ENCODE data around the gene B3GNT7. TPM values are rescaled to one million over a fixed set of nuclear protein-coding genes. Genes with fewer than 3 reads are reported as not detected.
"Not testable (repeated sequence)": the region's sequence is repeated elsewhere in the genome, so short reads cannot be mapped to it uniquely, and the experiment has no call there.

The B3GNT7 gene
- total RNA-seq, 2 experiments from 2014 or later: not detected

- DNase-seq; H3K9me3 Mint-ChIP-seq; H3K4me3 Mint-ChIP-seq; H3K36me3 Mint-ChIP-seq (ENCODE audit: low read depth); H3K27me3 Mint-ChIP-seq; POLR2A ChIA-PET; H3K27ac Mint-ChIP-seq: not testable (repeated sequence)
- CTCF ChIA-PET: interaction anchor here (1.1 kb wide), 2 partner anchors 30 to 35 kb away, joined by 3 read pairs; no protein-coding TSS in a partner anchor
- peaks cover 18% of the 10 kb centered on the region for H3K4me1 Mint-ChIP-seq
These were observed 8.1 kb downstream of the B3GNT7 start for GRCh38 chr2:231403421-231404182.

DNA sequence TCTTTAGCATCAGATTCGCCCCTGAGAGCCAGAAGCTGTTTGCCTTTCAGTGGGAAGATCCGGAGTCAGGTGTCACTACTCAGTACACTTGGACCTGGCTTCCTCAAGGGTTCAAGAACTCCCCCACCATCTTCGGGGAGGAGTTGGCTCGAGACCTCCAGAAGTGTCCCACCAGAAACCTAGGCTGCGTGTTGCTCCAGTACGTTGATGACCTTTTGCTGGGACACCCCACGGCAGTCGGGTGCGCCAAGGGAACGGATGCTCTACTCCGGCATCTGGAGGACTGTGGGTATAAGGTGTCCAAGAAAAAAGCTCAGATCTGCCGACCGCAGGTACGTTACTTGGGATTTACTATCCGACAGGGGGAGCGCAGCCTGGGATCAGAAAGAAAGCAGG, 8.7 kb downstream of the B3GNT7 start:
- peaks cover 18% of the 10 kb centered on the region for H3K4me1 Mint-ChIP-seq
- H3K9me3 Mint-ChIP-seq; H3K36me3 Mint-ChIP-seq (ENCODE audit: low read depth); H3K4me3 Mint-ChIP-seq; DNase-seq; H3K27me3 Mint-ChIP-seq; POLR2A ChIA-PET; H3K27ac Mint-ChIP-seq: not testable (repeated sequence)
- CTCF ChIA-PET: interaction anchor here (1.1 kb wide), 1 partner anchor 31 kb away, joined by 3 read pairs; no protein-coding TSS in a partner anchor

GRCh38 chr2:231405601-231406367, 10.3 kb downstream of the B3GNT7 start:
- peaks cover 18% of the 10 kb centered on the region for H3K4me1 Mint-ChIP-seq
- H3K4me3 Mint-ChIP-seq; H3K36me3 Mint-ChIP-seq (ENCODE audit: low read depth); POLR2A ChIA-PET; DNase-seq; H3K27ac Mint-ChIP-seq; H3K9me3 Mint-ChIP-seq: not testable (repeated sequence)
- H3K27me3 Mint-ChIP-seq: peaks cover 11% of the 10 kb centered on the region
- CTCF ChIA-PET: interaction anchor here (0.6 to 1.6 kb wide), 4 partner anchors 12 to 231 kb away, joined by 3 to 5 read pairs (median 3); no protein-coding TSS in a partner anchor

GRCh38 chr2:231407686-231408085, 12.2 kb downstream of the B3GNT7 start:
- H3K4me3 Mint-ChIP-seq; H3K9me3 Mint-ChIP-seq; DNase-seq; H3K27ac Mint-ChIP-seq; H3K36me3 Mint-ChIP-seq (ENCODE audit: low read depth); POLR2A ChIA-PET: not testable (repeated sequence)
- H3K4me1 Mint-ChIP-seq: peaks cover 21% of the 10 kb centered on the region
- CTCF ChIA-PET: interaction anchor here (1.3 to 1.8 kb wide), 3 partner anchors 10 to 180 kb away, joined by 3 to 6 read pairs (median 4); no protein-coding TSS in a partner anchor
- H3K27me3 Mint-ChIP-seq: peaks cover 23% of the 10 kb centered on the region

DNA sequence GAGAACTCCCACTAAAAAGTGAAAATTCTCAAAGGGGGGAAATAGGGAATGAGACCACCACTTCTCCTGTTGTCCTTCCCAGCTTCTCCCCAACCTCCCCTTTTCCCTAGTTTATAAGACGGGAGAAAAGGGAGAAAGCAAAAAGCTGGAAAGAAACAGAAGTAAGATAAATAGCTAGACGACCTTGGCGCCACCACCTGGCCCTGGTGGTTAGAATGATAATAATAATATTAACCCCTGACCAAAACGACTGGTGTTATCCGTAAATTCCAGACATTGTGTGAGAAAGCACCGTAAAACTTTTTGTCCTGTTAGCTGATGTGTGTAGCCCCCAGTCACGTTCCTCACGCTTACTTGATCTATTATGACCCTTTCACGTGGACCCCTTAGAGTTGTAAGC, 12.8 kb downstream of the B3GNT7 start:
- H3K4me1 Mint-ChIP-seq: peaks cover 21% of the 10 kb centered on the region
- POLR2A ChIA-PET: not testable (repeated sequence)

DNA sequence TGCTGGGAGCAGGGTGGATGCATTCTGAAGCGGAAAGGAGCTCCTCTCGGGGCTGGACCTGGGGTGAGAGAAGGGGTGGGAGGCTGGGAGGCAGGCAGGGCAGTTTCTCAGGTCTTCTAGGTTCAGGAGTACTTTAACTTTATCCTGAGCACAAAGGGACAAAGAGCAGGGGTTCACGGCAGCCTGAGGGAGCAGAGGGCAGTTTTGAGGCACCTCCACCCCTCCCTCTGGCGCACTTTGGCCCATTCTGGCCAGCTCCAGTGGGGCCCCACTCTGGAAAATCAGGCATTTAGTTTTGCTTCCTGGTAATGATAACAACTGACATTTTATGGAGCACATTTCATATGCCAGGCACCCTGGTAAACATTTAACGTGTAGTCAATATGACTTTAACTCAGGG, 14.3 kb downstream of the B3GNT7 start:
- H3K4me3 Mint-ChIP-seq: no peak overlapping the region
- ChIA-PET POLR2A (no interaction called here), CTCF (interaction anchor here (1.6 kb wide), 2 partner anchors 16 to 133 kb away, joined by 4 to 5 read pairs; no protein-coding TSS in a partner anchor)
- peaks cover 8% of the 10 kb centered on the region for H3K36me3 Mint-ChIP-seq (ENCODE audit: low read depth)
- no peaks in the 10 kb centered on the region for H3K9me3 Mint-ChIP-seq
- peaks cover 21% of the 10 kb centered on the region for H3K4me1 Mint-ChIP-seq
- peaks cover 30% of the 10 kb centered on the region for H3K27me3 Mint-ChIP-seq
- H3K27ac Mint-ChIP-seq: no peak overlapping the region
- DNase-seq: no peak

More for the DNA sequence above, 12.8 kb downstream of the B3GNT7 start:
- peaks cover 26% of the 10 kb centered on the region for H3K27me3 Mint-ChIP-seq
- not testable (repeated sequence) for H3K9me3 Mint-ChIP-seq; H3K36me3 Mint-ChIP-seq (ENCODE audit: low read depth); H3K27ac Mint-ChIP-seq; DNase-seq; H3K4me3 Mint-ChIP-seq
- CTCF ChIA-PET: interaction anchor here (1.3 to 1.8 kb wide), 3 partner anchors 10 to 131 kb away, joined by 4 to 6 read pairs (median 5); no protein-coding TSS in a partner anchor

GRCh38 chr2:231410293-231411004, 14.9 kb downstream of the B3GNT7 start:
- Mint-ChIP-seq H3K27me3 (peaks cover 35% of the 10 kb centered on the region), H3K4me1 (peaks cover 20% of the 10 kb centered on the region), H3K27ac (peak overlapping the region; percentile 2), H3K4me3 (no peak overlapping the region), H3K9me3 (no peaks in the 10 kb centered on the region), H3K36me3 (ENCODE audit: low read depth) (peaks cover 8% of the 10 kb centered on the region)
- CTCF ChIA-PET: interaction anchor here (1.6 kb wide), 1 partner anchor 17 kb away, joined by 4 read pairs; no protein-coding TSS in a partner anchor
- no peak for DNase-seq
- POLR2A ChIA-PET: no interaction called here

DNA sequence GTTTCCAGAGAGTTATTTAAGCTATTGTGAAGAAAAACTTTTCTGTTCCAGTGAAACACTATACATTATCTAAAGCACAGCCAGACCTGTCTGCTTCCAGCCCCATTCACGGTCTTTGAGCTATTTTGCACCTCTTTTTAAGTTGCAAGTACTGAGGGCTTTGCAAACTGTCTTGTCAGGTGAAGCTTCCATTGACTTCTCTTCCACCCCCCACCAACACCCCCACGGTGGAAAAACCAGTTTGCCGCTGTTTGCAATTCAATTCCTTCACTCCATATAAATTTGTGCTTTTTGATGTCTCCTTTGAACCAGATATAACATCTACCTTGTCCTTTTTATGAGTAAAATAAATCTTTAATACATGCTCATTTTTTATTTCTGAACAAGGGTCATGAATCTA, 15.7 kb downstream of the B3GNT7 start:
- no peak overlapping the region for H3K27ac Mint-ChIP-seq
- H3K9me3 Mint-ChIP-seq: no peaks in the 10 kb centered on the region
- peak overlapping the region; percentile 20 for H3K4me3 Mint-ChIP-seq
- no peak for DNase-seq
- peaks cover 40% of the 10 kb centered on the region for H3K27me3 Mint-ChIP-seq
- ChIA-PET CTCF (interaction anchor here (1.0 kb wide), 1 partner anchor 13 kb away, joined by 3 read pairs; no protein-coding TSS in a partner anchor), POLR2A (no interaction called here)
- H3K36me3 Mint-ChIP-seq (ENCODE audit: low read depth): peaks cover 8% of the 10 kb centered on the region
- H3K4me1 Mint-ChIP-seq: peaks cover 13% of the 10 kb centered on the region

DNA sequence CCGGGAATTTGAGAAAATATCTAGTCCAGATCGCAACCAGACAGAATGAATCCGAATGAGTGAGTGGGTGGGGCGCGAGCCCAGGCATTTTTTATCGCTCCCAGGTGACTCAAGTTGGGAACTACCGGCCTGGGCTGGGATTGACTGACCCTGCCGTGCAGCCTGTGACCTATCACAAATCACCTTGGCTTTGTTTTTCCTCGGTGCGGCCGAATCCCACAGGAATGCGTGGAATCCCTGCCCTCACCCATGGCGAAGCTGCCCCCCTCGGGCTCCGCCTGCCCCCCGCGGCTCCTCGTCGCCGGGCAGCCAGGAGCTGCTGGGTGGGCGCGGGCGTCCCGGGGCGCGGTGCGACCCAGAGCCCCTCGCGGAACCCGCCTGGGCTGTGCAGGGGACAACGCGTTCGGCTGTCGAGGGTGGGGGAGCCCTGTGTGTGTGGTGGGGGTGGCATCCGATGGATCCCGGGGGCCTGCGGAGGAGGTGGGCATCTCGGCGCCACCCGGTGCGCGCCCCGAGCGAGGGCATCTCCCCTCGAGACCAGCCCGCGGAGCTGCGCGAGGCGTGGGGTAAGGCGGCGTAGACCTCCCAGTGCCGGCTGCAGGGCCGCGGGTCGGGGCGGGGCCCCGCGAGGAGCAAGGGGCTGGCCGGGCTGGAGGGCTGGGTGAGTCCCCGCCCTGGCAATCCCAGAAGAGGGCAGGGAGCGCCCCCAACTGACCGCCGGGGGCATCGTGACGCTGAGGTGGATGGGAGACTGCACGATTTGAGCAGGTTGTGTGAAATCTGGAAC, 16.5 kb downstream of the B3GNT7 start:
- Mint-ChIP-seq H3K4me3 (peak overlapping the region; percentile 20), H3K27me3 (peaks cover 40% of the 10 kb centered on the region), H3K4me1 (peaks cover 5% of the 10 kb centered on the region), H3K36me3 (ENCODE audit: low read depth) (peaks cover 8% of the 10 kb centered on the region), H3K27ac (no peak overlapping the region), H3K9me3 (no peaks in the 10 kb centered on the region)
- ChIA-PET CTCF (interaction anchor here (0.6 to 2.5 kb wide), 6 partner anchors 14 to 190 kb away, joined by 3 to 6 read pairs (median 4); no protein-coding TSS in a partner anchor), POLR2A (no interaction called here)
- peak; percentile 58 for DNase-seq

DNA sequence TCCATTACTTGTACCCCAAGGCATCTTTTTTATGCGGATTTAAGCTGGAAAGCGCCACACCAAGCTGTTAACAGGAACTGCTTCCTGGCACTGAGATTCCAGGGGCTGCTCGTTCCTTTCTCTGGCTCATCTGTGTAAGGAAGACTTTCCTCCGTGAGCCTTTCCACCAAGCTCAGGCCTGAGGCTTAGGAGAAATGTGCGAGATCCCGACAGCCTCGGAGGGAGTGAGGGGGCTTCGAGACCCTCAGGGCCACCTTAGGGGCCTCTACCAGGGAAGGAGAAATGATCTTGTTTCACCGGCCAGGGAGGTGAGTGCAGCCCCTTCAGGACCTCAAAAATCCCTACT, 17.1 kb downstream of the B3GNT7 start:
- no peak for DNase-seq
- H3K36me3 Mint-ChIP-seq (ENCODE audit: low read depth): peaks cover 8% of the 10 kb centered on the region
- no peaks in the 10 kb centered on the region for H3K9me3 Mint-ChIP-seq
- ChIA-PET CTCF (interaction anchor here (1.0 to 2.5 kb wide), 5 partner anchors 13 to 190 kb away, joined by 3 to 6 read pairs (median 3); no protein-coding TSS in a partner anchor), POLR2A (no interaction called here)
- H3K27ac Mint-ChIP-seq: no peak overlapping the region
- no peak overlapping the region for H3K4me3 Mint-ChIP-seq
- peaks cover 43% of the 10 kb centered on the region for H3K27me3 Mint-ChIP-seq
- peaks cover 3% of the 10 kb centered on the region for H3K4me1 Mint-ChIP-seq

- CTCF ChIA-PET: interaction anchor here (1.1 to 2.5 kb wide), 2 partner anchors 12 to 107 kb away, joined by 3 to 6 read pairs; no protein-coding TSS in a partner anchor
These were observed 17.9 kb downstream of the B3GNT7 start for GRCh38 chr2:231413456-231413855.

More at GRCh38 chr2:231413456-231413855, 17.9 kb downstream of the B3GNT7 start:
- Mint-ChIP-seq H3K36me3 (ENCODE audit: low read depth) (peaks cover 8% of the 10 kb centered on the region), H3K4me3 (no peak overlapping the region), H3K27me3 (peaks cover 47% of the 10 kb centered on the region), H3K27ac (no peak overlapping the region), H3K9me3 (no peaks in the 10 kb centered on the region), H3K4me1 (peaks cover 3% of the 10 kb centered on the region)
- DNase-seq: no peak
- POLR2A ChIA-PET: no interaction called here
